Suppressor macrophage treated with lipopolysaccharide for 1 hour (primary cell): ENCODE measurements around the gene MSI1.

Experiments used
- DNase-seq, 3 donors: peaks; one replicate each; pipeline ENCODE4 v3.0.0-alpha.2; 2020 to 2022

MSI1 gene

GRCh38 chr12:120368789-120369602 lies at the start of gene MSI1:
Gene MSI1 (minus strand): TSS chr12:120369164. CDS start chr12:120369091, 73 bp downstream.
- DNase-seq: peak in 1 of 3 donors; percentile 41

GRCh38 chr12:120417917-120418580 lies 49.1 kb upstream of the MSI1 start:
- DNase-seq: no peak

GRCh38 chr12:120416490-120417216 lies 47.7 kb upstream of the MSI1 start:
- DNase-seq: no peak

GRCh38 chr12:120413901-120414695 lies 45.1 kb upstream of the MSI1 start:
- DNase-seq: no peak

- no peak for DNase-seq
Observed at GRCh38 chr12:120412421-120412820, 43.5 kb upstream of the MSI1 start.

GRCh38 chr12:120408771-120409170 lies 39.8 kb upstream of the MSI1 start:
- DNase-seq: no peak

GRCh38 chr12:120406553-120406952 lies 37.6 kb upstream of the MSI1 start:
- DNase-seq: no peak

- DNase-seq: no peak
Observed at GRCh38 chr12:120406069-120406468, 37.1 kb upstream of the MSI1 start.

- DNase-seq: no peak
Observed at GRCh38 chr12:120404271-120404670, 35.3 kb upstream of the MSI1 start.

GRCh38 chr12:120403869-120404268 lies 34.9 kb upstream of the MSI1 start:
- no peak for DNase-seq

GRCh38 chr12:120402217-120402616 lies 33.3 kb upstream of the MSI1 start:
- DNase-seq: no peak

GRCh38 chr12:120399531-120399930 lies 30.6 kb upstream of the MSI1 start:
- no peak for DNase-seq

GRCh38 chr12:120397824-120398540 lies 29.0 kb upstream of the MSI1 start:
- DNase-seq: no peak

- no peak for DNase-seq
Observed at GRCh38 chr12:120394483-120395367, 25.8 kb upstream of the MSI1 start.

GRCh38 chr12:120390540-120391120 lies 21.7 kb upstream of the MSI1 start:
- no peak for DNase-seq

GRCh38 chr12:120388691-120389481 lies 19.9 kb upstream of the MSI1 start:
- DNase-seq: no peak

GRCh38 chr12:120381752-120382419 lies 12.9 kb upstream of the MSI1 start:
- DNase-seq: no peak

- no peak for DNase-seq
Observed at GRCh38 chr12:120378036-120378435, 9.1 kb upstream of the MSI1 start.

- DNase-seq: no peak
Observed at GRCh38 chr12:120377611-120378010, 8.6 kb upstream of the MSI1 start.
